Lower leg skin (tissue), 4 donors: ENCODE results near the gene ACP3. TPM values are rescaled to one million over a fixed set of nuclear protein-coding genes. Genes with fewer than 3 reads are reported as not detected.

Source experiments
- DNase-seq, 2 donors: peaks; one replicate each; pipeline ENCODE4 v3.0.0-alpha.2; 2019; ENCODE audit warnings: low spot score in 2 of 2
- H3K4me3 ChIP-seq: fragments of 200-600 bp; sonication (generic); 2 replicates; pipeline ENCODE4 v1.5.1; 2017; ENCODE audit warnings: mild to moderate bottlenecking, low read depth; ENCODE audit not compliant: poor library complexity, severe bottlenecking
- POLR2A ChIP-seq, 2 donors: fragments of 450-650 bp; IDR thresholded peaks; one replicate each; pipeline ENCODE4 v1.6.1; 2016 to 2017; ENCODE audit warnings: antibody characterized with exemption in 2 of 2, mild to moderate bottlenecking in 1 of 2, moderate library complexity in 1 of 2
- WGBS, 2 donors: methylation state at CpG; one replicate each; pipeline ENCODE4 v1.1.5; 2018; 5-methylcytosine and 5-hydroxymethylcytosine counted together
- intact Hi-C: fragments of 100-400 bp; cut with DNase I; formaldehyde crosslinking; loops from one replicate; pipeline ENCODE4 v1.15.0; 2023; ENCODE audit warnings: low total_unique reads
- total RNA-seq, 4 donors: library from RNA; depleted of rRNA; stranded (reverse); fragments of >200 nt; gene quantifications; one replicate each; pipeline ENCODE4 v1.1.0, GENCODE V29; 2016
- TF ChIP-seq, protein P1 (sequence below), 3 donors: fragments of 450-650 bp; IDR thresholded peaks; one replicate each; pipeline ENCODE4 v1.5.1; 2016; ENCODE audit warnings: antibody characterized with exemption in 3 of 3, mild to moderate bottlenecking in 3 of 3, moderate library complexity in 2 of 3

ACP3 gene
- total RNA-seq, 4 donors from 2014 or later: 50.0 to 111 (median 73.9) TPM

DNA sequence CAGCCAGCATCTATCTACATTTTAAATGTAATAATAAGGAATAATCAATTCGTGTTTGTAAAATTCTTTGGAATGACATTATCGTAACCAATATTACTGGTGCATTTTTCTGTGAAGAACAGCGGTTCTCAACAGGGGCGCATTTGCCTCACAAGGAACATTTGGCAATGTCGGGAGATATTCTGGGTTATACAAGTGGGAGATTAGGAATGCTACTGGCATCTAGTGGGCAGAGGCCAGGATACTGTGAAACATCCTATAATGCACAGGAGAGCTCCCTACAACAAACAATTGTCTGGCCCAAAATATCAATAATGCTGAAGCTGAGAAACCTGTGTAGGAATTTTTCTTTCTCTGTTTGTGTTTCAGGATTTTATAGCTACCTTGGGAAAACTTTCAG is 25.0 kb downstream of the ACP3 start:
- H3K4me3 ChIP-seq: no peak overlapping the region
- intact Hi-C loops: no loop called here
- DNase-seq: no peak
- no peak for TF ChIP-seq POLR2A (IDR thresholded peaks at IDR 0.05)
- TF ChIP-seq, protein P1, sequence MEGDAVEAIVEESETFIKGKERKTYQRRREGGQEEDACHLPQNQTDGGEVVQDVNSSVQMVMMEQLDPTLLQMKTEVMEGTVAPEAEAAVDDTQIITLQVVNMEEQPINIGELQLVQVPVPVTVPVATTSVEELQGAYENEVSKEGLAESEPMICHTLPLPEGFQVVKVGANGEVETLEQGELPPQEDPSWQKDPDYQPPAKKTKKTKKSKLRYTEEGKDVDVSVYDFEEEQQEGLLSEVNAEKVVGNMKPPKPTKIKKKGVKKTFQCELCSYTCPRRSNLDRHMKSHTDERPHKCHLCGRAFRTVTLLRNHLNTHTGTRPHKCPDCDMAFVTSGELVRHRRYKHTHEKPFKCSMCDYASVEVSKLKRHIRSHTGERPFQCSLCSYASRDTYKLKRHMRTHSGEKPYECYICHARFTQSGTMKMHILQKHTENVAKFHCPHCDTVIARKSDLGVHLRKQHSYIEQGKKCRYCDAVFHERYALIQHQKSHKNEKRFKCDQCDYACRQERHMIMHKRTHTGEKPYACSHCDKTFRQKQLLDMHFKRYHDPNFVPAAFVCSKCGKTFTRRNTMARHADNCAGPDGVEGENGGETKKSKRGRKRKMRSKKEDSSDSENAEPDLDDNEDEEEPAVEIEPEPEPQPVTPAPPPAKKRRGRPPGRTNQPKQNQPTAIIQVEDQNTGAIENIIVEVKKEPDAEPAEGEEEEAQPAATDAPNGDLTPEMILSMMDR (IDR thresholded peaks at IDR 0.05): no peak
- WGBS, 2 donors: 53 to 63% methylated on average over 5 of the region's 5 CpGs

DNA sequence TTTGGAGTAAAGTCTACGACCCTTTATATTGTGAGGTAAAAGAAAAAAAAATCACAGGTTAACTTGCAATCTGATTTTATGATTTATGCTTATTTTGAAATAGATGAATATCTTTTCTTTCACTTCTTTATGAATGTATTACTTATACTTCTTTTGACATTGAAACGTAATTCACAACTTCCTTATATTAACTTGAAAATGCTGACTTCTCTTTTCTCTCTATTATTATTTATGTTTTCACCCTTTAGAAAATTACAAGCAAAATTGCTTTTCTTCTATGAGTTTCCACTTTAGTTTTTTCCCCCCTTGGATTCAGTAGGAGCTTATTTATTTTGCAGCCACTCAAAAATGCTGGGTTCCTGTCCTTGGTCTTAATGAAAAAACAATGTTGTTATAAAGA is 25.4 kb downstream of the ACP3 start:
- no peak for TF ChIP-seq POLR2A (IDR thresholded peaks at IDR 0.05)
- TF ChIP-seq, protein P1 (IDR thresholded peaks at IDR 0.05): no peak
- H3K4me3 ChIP-seq: no peak overlapping the region
- DNase-seq: no peak
- intact Hi-C loops: no loop called here
- 68 to 78% methylated on average over 2 of the region's 2 CpGs for WGBS, 2 donors

DNA sequence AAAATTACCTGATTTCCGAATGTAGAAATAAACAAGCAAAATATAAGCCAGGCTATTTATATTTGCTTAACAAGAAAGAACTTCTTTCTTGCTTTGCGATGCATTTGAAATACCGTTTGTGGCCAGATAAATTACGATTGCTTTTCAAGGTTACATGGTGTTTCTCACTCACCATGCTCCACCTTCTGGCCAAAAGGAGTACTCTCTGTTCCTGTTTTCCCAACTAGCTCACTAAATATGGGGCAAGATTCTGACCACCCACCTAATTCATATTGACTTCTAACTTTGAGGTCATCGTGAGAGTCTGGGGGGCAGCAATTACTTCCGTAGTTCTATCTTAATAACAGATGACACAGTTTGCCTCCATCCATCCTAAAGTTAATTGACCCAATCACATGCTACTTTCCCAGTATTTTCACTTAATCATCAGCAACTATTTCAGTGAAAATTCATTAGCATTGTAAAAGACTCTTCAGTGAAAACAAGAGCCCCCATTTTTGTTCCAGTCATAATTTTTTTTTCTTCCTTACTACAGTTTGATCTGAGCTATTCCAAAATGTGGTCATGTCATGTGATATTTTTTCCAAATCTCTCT is 25.9 kb downstream of the ACP3 start:
- DNase-seq: peak in 1 of 2 donors; percentile 27
- no peak overlapping the region for H3K4me3 ChIP-seq
- intact Hi-C loops: no loop called here
- TF ChIP-seq POLR2A (IDR thresholded peaks at IDR 0.05): no peak
- TF ChIP-seq, protein P1 (IDR thresholded peaks at IDR 0.05): peak in 1 of 3 donors; percentile 24
- 5 to 6% methylated on average over 6 of the region's 6 CpGs for WGBS, 2 donors

DNA sequence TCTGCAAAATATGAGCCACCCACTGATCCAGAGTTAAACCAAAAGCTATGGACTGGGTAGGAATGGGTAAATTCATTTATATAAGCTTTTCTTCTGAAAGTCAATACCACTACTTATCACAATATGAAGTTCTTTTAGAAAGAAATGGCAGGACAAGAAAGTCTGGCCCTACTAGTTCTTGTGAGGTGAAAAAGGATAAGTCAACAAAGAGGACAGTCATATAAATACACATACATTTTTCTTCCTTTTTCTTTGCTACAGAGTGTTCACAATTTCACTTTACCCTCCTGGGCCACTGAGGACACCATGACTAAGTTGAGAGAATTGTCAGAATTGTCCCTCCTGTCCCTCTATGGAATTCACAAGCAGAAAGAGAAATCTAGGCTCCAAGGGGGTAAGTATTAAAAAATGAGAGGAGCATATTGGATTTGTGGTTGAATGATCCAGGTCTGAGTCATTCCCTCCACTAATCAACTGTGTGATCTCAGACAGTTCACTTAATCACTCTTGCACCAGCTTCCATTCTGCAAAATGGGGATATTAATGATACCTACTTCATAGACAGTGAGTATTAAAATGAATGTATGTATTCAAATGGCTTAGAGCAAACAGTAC is 27.6 kb downstream of the ACP3 start:
- TF ChIP-seq, protein P1 (IDR thresholded peaks at IDR 0.05): no peak
- no peak for TF ChIP-seq POLR2A (IDR thresholded peaks at IDR 0.05)
- no peak overlapping the region for H3K4me3 ChIP-seq
- intact Hi-C loops: loop anchor here (5.0 kb wide), 1 partner anchor 97 kb away; no protein-coding TSS in a partner anchor
- DNase-seq: no peak

DNA sequence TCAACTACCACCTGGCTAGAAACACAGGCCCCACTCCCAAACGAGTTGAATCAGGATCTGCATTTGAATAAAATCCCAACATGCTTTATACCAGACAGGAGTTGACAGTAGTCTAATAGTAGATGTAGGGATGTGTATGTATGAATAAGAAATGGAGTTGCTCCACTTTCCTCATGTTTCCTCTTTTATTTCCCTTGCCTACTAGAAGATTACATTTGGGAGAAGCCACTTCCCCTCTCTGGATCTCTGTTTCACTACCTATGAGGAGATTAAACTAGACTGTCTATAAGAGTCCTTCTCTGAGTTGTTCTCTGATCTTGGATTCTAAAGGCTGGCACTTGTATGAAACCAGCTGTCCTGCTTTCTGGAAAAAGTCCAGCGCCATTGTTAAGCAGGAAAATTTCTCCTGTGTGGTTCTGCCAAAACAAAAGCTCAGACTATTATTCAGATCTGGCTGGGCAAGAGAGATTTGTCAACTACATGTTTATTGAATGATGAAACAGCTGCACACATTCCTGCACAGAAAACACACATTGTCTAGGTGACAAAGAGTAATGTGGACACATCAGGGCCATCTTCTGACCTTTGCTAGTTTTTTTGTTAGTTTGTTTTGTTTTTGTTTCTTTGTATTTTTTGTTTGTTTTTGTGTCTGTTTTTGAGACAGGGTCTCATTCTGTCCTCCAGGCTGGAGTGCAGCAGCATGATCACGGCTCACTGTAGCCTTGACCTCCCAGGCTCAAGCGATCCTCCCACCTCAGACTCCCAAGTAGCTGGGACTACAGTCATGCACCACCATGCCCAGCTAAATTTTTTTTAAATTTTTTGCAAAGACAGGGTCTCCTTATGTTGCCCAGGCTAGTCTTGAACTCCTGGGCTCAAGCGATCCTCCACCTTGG is 29.9 kb downstream of the ACP3 start:
- intact Hi-C loops: loop anchor here (5.0 kb wide), 1 partner anchor 100 kb away; no protein-coding TSS in a partner anchor
- H3K4me3 ChIP-seq: no peak overlapping the region
- no peak for DNase-seq
- WGBS, 2 donors: 71 to 77% methylated on average over 5 of the region's 5 CpGs
- no peak for TF ChIP-seq POLR2A (IDR thresholded peaks at IDR 0.05)
- TF ChIP-seq, protein P1 (IDR thresholded peaks at IDR 0.05): no peak
